Astrocyte (in vitro differentiated cells and primary cell): ENCODE data around the gene AMIGO3.

Source experiments
- CTCF ChIP-seq: IDR thresholded peaks from 2 replicates; pipeline ENCODE4 v1.5.1; 2011; ENCODE audit warnings: low read depth, mild to moderate bottlenecking, inconsistent platforms, low read length, moderate library complexity; ENCODE audit not compliant: insufficient read depth
- EZH2 ChIP-seq: IDR thresholded peaks from 2 replicates; pipeline ENCODE4 v1.6.1; 2012; ENCODE audit warnings: mild to moderate bottlenecking, low read length, inconsistent platforms; ENCODE audit not compliant: insufficient read depth

- TF ChIP-seq CTCF: no peak
- TF ChIP-seq EZH2: no peak
Observed at GRCh38 chr3:49674497-49674983, 44.9 kb downstream of the AMIGO3 start.
